Psoas muscle (tissue), 8 donors: Measurements from ENCODE around the gene HPCAL1. TPM values are rescaled to one million over a fixed set of nuclear protein-coding genes. Genes with fewer than 3 reads are reported as not detected.
"Not testable (repeated sequence)": the region's sequence is repeated elsewhere in the genome, so short reads cannot be mapped to it uniquely, and the experiment has no call there.

Experiments used
- ATAC-seq, 4 donors: fragments of 200-7000 bp; cut with Tn5 transposase; one replicate each; pipeline ENCODE4 v1.9.1; 2020; ENCODE audit warnings: moderate library complexity in 3 of 4, mild to moderate bottlenecking in 2 of 4
- DNase-seq, 2 donors: peaks; one replicate each; pipeline ENCODE4 v3.0.0-alpha.2; 2020
- H3K27ac ChIP-seq: fragments of 200-600 bp; one replicate; pipeline ENCODE4 v1.8.0; 2022
- H3K27me3 ChIP-seq, 3 donors: fragments of 200-600 bp in 1 of 3; one replicate each; pipeline versions ENCODE4 v1.6.1 to v1.8.0; 2013 to 2022; ENCODE audit warnings: low read length in 2 of 3, mild to moderate bottlenecking in 2 of 3, moderate library complexity in 1 of 3; ENCODE audit not compliant: insufficient read depth in 3 of 3
- H3K36me3 ChIP-seq, 2 donors: fragments of 200-600 bp in 1 of 2; one replicate each; pipeline versions ENCODE4 v1.6.1 to v1.8.0; 2013 to 2022; ENCODE audit warnings: low read depth in 1 of 2, mild to moderate bottlenecking in 1 of 2, moderate library complexity in 1 of 2; ENCODE audit not compliant: insufficient read depth in 1 of 2
- H3K4me1 ChIP-seq: fragments of 200-600 bp; one replicate; pipeline ENCODE4 v1.8.0; 2022
- H3K4me3 ChIP-seq: fragments of 200-600 bp; one replicate; pipeline ENCODE4 v1.8.0; 2022; ENCODE audit warnings: mild to moderate bottlenecking
- H3K9me3 ChIP-seq: fragments of 200-600 bp; one replicate; pipeline ENCODE4 v1.8.0; 2022
- CTCF ChIP-seq: fragments of 200-600 bp; IDR thresholded peaks from one replicate; pipeline ENCODE4 v1.8.0; 2022; ENCODE audit warnings: antibody characterized with exemption
- WGBS, 3 donors: extraction: QIAGEN DNeasy Blood & Tissue Kit; methylation state at CpG; one replicate each; pipeline versions ENCODE4 v1.1.6 to v1.1.7; 2013; 5-methylcytosine and 5-hydroxymethylcytosine counted together
- intact Hi-C, 2 donors: fragments of 100-400 bp; cut with DNase I; formaldehyde crosslinking; loops; one replicate each; pipeline versions ENCODE4 v1.11.0 to v1.14.2; 2022
- polyA plus RNA-seq, 3 donors: library from polyadenylated mRNA; stranded (reverse); fragments of 200-250 nt; gene quantifications; one replicate each; pipeline ENCODE4 v1.2.3, GENCODE V29; 2013
- total RNA-seq, 4 donors: library from RNA; stranded (reverse); fragmentation: NEBNext Ultra II Directional in 2 of 4; extraction: Animal tissue kit (Norgen Biotek cat#: 25700) in 2 of 4; gene quantifications; one replicate each; pipeline versions ENCODE4 v1.2.1 to v1.2.4, GENCODE V29; 2021 to 2023
- donor health status: healthy with polysubstance abuse.
- donor health status: DM: no; HTN: no; CAD: no; lungs with moderate emphysema.
- donor health status: Bipolar disorder and iron deficiency.
- donor health status: healthy.
- donor health status: DM: yes; HTN: yes; CAD: no.
- donor health status: DM: no; HTN: no; CAD: no.
- donor health status: DM: no; HTN: no; CAD: no.
- donor health status: DM: yes; HTN: yes; CAD: no.

Gene HPCAL1
- total and polyA plus RNA-seq, 7 donors: 16.1 to 182 (median 33.4) TPM

- no peak for DNase-seq
- no peak for TF ChIP-seq CTCF
- no peaks in the 10 kb centered on the region for H3K4me1 ChIP-seq
- no peak overlapping the region for H3K4me3 ChIP-seq
- no peak for ATAC-seq
- 91 to 100% (median 98%) methylated on average over 1 of the region's 1 CpG for WGBS, 3 donors
- no peaks in the 10 kb centered on the region for H3K27me3 ChIP-seq
- H3K27ac ChIP-seq: no peak overlapping the region
- H3K9me3 ChIP-seq: peaks cover 5% of the 10 kb centered on the region
- intact Hi-C loops: no loop called here
- no peaks in the 10 kb centered on the region for H3K36me3 ChIP-seq
Observed at GRCh38 chr2:10294077-10294476, 8.6 kb upstream of the HPCAL1 start.

DNA sequence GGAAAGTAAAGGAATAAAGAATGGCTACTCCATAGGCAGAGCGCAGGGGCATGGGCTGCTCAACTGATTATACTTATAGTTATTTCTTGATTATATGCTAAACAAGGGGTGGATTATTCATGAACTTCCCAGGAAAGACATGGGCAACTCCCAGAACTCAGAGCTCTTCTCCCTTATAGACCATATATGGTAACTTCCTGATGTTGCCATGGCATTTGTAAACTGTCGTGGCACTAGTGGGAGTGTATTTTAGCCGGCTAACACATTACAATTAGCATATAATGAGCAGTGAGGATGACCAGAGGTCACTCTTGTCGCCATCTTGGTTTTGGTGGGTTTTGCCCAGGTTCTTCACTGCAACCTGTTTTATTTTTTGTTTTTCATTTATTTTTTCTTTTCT is 7.1 kb upstream of the HPCAL1 start:
- H3K4me3 ChIP-seq, H3K27me3 ChIP-seq, H3K9me3 ChIP-seq, intact Hi-C loops, ATAC-seq, H3K4me1 ChIP-seq, DNase-seq, H3K36me3 ChIP-seq, H3K27ac ChIP-seq: not testable (repeated sequence)
- WGBS, 3 donors: 72 to 86% (median 82%) methylated on average over 4 of the region's 4 CpGs

GRCh38 chr2:10296142-10296541 is 6.6 kb upstream of the HPCAL1 start:
- H3K27me3 ChIP-seq: no peaks in the 10 kb centered on the region
- H3K4me1 ChIP-seq: no peaks in the 10 kb centered on the region
- peaks cover 5% of the 10 kb centered on the region for H3K9me3 ChIP-seq
- peak in 1 of 2 donors; percentile 15 for DNase-seq
- intact Hi-C loops: no loop called here
- H3K4me3 ChIP-seq: no peak overlapping the region
- TF ChIP-seq CTCF: no peak
- H3K36me3 ChIP-seq: no peaks in the 10 kb centered on the region
- no peak overlapping the region for H3K27ac ChIP-seq
- WGBS, 3 donors: 94 to 95% (median 95%) methylated on average over 8 of the region's 8 CpGs
- ATAC-seq: no peak

DNA sequence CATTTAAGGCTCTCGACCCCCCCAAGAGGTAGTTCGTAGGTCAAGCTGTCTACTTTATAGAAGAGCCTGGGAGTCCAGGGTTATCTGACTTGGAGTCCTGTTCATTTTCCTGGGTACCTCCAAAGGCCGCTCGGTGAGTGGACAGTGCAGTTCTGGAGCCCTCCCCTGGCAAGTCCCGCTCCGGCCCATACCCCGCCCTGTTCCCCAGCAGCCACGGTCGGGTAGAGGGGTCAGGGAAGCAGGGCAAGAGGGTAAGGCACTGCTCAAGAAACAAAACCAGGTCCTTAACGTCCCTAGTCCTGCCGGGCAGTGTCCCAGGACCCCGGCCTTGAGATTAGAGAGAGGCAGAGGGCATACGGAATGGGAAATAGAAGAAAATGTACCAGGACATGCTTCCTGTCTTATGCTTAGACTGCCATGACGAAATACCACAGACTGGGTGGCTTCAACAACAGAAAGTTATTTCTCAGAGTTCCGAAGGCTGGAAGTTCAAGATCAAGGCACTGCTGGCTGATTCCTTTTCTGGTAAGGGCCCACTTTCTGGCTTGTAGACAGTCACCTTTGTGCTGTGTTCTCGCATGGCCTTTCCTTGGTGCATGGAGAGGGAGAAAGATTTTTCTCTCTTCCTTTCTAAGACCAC is 5.4 kb upstream of the HPCAL1 start:
- 79 to 90% (median 79%) methylated on average over 16 of the region's 16 CpGs for WGBS, 3 donors
- no peak for ATAC-seq
- Histone ChIP-seq H3K4me3 (no peak overlapping the region), H3K9me3 (peaks cover 5% of the 10 kb centered on the region), H3K36me3 (no peaks in the 10 kb centered on the region), H3K27ac (no peak overlapping the region), H3K4me1 (no peaks in the 10 kb centered on the region), H3K27me3 (no peaks in the 10 kb centered on the region)
- intact Hi-C loops: no loop called here
- no peak for TF ChIP-seq CTCF
- DNase-seq: peak in 1 of 2 donors; percentile 32

GRCh38 chr2:10297959-10298531 is 4.7 kb upstream of the HPCAL1 start:
- Histone ChIP-seq H3K4me3 (no peak overlapping the region), H3K27ac (no peak overlapping the region), H3K36me3 (no peaks in the 10 kb centered on the region), H3K27me3 (no peaks in the 10 kb centered on the region), H3K9me3 (peaks cover 5% of the 10 kb centered on the region), H3K4me1 (no peaks in the 10 kb centered on the region)
- no peak for TF ChIP-seq CTCF
- DNase-seq (peak; percentile 67 to 74), ATAC-seq (peak in 2 of 4 donors; percentile 26 to 36)
- intact Hi-C loops: no loop called here
- WGBS, 3 donors: 21 to 39% (median 24%) methylated on average over 7 of the region's 7 CpGs

GRCh38 chr2:10298777-10299176 is 3.9 kb upstream of the HPCAL1 start:
- H3K36me3 ChIP-seq, ATAC-seq, H3K27me3 ChIP-seq, H3K27ac ChIP-seq, H3K4me1 ChIP-seq, DNase-seq, H3K4me3 ChIP-seq, intact Hi-C loops, H3K9me3 ChIP-seq: not testable (repeated sequence)
